Measurements from ENCODE around the gene SORCS2. TPM values are rescaled to one million over a fixed set of nuclear protein-coding genes. Genes with fewer than 3 reads are reported as not detected.

Gene SORCS2
- total RNA-seq, 1 donor from 2014 or later, result 2.8 TPM

DNA sequence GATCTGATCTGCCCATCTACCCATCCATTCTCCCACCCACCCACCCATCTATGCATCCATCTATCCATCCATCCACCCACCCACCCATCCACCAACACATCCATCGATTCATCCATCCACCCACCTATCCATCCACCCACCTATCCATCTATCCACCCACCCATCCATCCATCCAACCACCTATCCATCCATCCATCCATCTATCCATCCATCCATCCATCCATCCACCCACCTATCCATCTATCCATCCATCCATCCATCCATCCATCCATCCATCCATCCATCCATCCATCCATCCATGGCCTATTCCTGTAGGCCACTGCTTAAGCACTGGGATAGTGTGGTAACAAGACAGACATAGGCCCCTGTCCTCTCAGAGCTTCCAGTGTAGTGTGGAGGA lies 69.8 kb downstream of the SORCS2 start:
- no peak for DNase-seq (ENCODE audit: low read depth)

DNA sequence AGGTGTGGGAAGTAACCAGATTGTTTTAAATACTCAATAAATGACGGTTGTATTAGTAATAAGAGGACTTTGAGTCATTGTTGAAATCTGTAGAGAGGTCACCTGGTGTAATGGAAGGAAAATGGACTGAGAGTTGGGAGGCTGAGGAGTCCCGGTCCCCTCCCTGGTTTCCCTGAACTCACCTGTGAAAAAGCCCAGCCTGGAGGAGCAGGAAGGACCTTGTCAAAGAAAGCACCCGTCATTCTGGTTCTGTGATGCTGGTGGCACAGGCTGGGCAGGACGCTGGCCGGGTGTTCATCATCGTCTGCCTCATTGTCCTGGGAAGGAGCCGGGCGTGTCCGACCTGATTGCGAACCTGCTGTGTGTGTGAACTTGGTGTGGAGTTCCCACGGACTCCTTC lies 70.8 kb downstream of the SORCS2 start:
- DNase-seq (ENCODE audit: low read depth), result no peak

DNA sequence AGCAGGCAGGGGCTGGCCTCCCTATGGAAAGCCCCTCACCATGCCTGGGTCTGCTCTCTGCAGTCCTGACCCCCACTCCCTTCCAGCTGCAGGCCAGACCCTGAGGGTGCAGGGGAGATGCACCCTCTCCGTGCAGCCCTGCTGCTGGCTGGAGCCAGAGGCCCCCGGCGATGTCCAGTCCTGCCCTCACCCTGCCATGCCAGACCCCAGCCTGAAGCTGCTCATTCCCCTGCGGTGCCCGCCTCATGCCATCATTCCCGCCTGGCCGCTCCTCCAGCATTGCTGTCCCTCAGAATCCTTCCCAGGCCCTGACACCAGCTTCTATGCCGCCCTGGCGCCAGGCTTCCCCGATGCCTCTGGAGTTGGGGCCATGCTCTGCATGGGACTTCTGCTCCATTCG lies 72.4 kb downstream of the SORCS2 start:
- DNase-seq (ENCODE audit: low read depth), result no peak

DNA sequence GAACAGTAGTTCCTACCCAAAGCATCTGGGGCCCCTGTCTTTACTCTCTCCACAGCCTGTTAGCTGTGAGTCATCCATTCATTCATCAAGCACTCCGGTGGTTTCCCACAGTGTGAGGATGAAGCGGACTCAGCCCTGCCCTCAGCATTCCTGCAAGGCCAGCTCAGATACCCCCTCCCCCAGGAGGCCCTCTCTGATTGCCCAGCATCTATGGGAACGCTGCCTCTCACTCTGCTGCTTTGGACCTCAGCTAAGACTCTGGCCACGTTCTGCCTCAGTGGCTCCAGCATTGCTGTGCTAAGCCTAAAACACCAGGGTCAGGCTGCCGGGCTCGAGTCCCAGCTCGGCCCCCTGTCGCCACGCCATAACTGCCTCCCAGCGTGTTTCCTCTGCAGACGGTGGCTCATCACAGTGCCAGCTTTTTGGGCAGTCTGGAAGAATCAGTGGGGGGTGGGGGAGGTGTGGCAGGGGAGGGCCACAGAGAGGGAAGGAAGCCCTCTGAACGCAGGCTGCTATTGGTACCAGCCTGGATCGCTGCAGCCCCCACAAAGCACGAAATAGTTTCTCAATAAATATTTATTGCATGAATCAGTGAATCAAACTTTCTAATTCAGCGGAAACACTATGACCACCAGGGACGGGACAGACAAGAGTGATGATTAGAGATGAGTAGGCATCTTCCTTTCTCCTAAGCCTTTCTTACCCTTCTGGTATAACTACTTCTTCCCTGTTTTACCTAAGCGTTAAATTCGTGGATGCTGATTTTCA lies 74.4 kb downstream of the SORCS2 start:
- DNase-seq (ENCODE audit: low read depth), result peak; percentile 87

DNA sequence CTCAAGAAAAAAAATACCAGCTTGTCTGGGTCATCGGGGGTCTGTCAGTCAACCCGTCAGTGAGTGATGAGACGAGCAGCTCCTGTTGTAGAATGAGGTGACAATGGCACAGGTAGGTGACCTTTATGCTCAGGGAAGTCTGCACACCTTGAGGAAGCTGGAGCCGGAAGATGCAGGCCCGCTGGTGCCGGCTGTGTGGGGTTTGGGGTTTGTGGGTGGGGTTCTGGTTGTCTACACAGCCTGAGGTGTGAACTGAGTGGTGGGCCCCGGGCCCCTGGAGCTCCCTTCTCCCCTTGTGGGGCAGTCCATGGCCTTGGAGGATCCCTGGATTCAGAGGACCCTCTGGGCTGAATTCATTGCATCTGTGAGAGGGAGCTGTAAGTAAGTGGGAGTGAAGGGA lies 75.5 kb downstream of the SORCS2 start:
- DNase-seq (ENCODE audit: low read depth), result no peak

DNA sequence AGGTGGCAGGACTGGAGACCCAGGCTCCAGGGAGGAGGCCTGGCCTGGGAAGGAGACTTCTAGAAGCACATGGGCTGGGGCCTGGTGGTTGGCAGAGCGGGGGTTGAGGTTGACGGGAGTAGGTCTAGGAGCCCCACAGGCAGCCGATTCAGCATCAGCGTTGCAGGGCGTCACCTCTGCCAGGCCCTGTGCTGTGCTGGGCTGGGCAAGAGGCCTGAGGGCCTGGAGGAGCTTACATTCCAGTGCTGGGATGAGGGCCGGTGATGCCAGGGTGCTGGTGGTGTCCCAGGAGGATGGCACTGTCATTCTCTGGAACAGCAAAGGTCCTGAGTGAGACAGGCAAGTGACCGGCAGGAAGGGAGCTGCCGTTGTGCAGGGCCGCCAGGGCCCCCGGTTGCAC lies 76.6 kb downstream of the SORCS2 start:
- DNase-seq (ENCODE audit: low read depth), result no peak

DNA sequence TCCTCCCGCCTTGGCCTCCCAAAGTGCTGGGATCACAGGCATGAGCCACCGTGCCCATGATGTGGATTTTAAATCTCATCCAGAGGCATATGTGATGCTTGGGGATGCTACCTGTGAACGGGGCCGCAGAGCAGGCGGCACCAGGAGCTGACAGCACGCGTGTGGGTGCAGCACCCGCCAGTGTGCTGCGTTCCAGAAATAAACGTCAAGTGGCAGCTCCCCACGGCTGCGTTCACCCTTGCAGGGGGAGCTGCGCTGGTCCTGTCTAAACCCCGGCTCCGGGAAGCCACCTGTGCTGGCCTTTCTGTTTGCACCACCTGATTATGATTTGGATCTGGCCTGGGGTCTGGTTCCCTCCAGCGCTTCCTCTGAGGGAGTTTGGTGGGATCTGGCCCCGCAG lies 77.8 kb downstream of the SORCS2 start:
- no peak for DNase-seq (ENCODE audit: low read depth)

DNA sequence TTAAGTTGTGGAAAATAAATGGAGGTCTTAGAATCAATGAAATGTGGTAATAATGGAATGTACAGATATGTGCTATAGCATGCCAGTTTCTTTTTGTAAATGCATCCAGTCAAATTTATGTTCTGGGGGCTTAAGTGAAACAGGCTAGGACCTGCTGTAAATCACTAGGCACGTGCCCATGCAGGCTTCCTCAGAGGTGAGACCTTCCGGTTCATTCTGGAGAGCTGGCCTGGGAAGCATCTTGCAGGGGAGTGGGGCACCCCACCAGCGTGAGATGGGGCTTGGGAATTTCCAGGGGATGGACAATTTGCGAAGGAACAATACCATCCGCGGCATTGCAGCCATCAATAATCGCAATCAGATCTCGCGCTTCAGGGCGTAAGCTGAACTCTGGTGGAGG lies 80.1 kb downstream of the SORCS2 start:
- no peak for DNase-seq (ENCODE audit: low read depth)

DNA sequence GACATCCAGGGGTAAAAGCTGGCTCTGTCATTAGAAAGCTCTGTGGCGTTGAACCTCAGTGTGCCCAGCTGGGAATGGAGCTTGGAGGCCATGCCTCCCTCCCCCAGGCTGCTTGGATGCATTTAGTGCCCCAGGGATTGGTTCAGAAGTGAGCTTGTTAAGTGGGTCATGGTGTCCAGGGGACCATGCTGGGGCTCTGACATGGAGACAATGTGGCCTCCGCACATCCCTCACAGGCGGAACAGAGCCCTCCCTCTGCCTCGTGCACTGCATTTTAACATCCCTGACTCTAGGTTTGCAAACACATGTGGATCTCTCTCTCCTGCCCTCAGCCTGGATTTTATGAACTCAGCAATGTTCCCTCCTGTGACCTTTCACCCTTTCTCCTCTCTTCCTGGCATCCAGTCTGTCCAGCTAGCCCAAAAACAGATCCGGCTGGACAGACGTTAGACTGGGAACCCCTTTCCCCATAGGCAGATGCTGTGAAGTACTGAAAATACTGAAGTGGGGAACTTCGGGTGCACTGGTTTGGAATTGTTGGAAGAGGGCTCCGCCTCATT lies 81.5 kb downstream of the SORCS2 start:
- no peak for DNase-seq (ENCODE audit: low read depth)

DNA sequence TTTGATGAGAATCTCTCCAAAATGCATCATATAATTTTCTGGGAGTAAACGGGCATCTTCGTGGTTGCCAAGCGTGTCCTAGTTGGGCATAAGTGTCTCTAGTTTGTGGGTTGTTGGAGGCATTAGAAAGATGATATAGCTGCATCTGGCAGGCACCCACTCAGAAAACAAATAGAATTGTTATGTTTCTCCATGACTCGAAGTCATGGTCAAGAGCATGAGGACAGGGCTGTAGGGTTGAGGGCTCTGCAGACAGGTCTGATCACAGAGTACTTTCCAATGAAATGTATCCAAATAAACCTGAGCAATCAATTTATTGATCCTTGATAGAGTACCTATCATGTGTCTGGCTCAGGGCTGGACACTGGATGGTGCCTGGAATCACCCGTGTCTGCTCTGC lies 82.7 kb downstream of the SORCS2 start:
- no peak for DNase-seq (ENCODE audit: low read depth)

DNA sequence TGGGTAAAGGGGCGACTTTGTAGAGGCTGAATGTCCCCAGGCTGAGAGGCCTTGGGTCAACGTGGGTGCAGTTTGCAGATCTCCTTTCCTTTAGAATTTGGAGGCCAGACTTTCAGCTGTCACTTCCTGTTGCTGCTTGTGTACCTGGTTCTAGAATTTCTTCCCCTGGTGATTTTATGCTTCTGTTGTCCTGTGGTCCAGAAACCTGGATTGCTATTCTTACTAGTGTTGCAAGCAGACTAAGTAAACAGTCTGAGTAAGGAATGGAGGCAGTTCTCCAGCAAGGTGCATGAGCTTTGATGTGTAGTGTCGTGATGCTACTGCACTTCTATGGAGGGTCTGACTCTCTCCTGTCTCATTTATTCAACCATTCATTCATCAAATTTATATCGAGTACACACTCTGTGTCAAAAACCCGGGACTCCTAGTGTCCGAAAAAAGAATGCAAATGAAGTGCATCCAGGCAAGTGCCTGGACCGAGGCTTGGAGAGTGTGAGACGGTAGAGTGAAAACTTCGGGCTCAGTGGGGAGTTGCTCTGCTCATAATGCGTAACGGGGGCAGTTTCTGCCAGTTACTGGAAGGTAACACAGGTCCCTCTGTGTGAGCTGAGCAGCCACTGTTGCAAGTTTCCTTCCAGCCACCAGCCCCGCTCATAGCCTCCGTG lies 83.3 kb downstream of the SORCS2 start:
- DNase-seq (ENCODE audit: low read depth), result no peak

DNA sequence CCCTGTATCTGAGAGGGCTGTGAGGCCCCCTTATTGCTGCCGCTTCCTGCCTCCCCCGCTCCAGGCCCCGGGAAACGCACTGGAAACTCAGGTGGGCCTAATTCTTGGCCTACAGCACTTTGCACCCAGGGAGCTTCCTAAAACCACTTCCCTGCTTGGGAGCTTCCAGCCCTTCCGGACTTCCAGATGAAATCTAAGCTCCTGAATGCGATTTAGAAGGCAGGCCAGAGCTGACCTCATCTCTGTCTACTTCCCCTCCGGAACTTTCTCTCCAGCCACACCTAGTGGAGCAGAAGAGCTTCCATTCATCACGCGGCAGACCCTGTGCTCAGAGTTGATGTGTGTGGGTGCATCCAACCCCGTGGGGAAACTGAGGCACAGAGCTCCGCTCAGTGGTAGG lies 84.2 kb downstream of the SORCS2 start:
- no peak for DNase-seq (ENCODE audit: low read depth)

DNA sequence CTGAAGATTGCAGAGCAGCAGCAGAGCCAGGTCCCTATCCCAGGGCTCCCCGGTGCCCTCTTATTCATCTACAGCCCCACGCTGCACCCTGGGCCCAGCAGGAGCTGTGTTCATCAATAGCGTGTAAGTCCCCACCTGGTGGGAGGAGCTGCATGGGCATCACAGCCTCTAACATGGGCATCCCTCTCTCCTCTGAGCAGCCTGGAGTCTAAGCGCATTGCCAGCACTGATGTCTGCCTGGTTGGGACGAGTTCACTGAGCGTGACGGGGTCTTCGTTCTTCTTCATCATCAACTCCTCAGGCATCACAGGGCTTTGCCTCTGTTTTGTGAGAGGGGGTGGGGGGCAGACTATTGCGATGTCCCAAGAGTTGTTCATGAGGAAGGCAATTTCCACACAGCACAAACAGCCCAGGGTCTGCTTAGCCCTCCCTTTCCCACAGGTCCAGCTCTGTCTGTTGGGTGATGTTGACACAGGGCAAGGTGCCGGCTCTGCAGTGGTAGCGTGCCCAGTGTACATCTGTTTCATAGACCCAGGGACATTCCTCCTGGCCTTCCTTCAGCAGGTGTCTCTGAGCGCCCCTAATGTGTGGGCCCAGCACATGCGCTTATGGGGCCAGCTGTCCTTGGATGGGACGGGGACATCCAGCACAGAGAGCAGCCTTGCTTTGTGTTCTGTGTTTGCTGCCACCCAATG lies 85.9 kb downstream of the SORCS2 start:
- DNase-seq (ENCODE audit: low read depth), result no peak

DNA sequence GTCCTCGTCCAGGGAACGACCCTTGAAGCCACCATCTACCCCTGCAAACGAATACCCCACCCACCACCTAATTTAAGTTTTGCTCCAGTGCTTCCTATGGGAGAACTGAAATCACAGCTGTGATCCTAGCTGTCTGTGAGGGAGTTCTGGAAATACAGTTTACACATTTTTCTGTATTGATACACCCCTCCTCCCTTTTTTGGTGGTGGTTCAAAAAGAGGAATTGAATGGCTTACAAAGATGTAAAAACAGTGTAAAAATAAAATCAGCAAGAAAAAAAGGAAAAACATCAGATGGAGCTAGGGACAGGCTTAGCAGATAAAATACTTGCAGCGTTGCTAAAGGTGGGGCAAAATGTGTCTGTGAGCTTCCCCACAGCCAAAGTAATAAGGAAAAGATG lies 86.6 kb downstream of the SORCS2 start:
- DNase-seq (ENCODE audit: low read depth), result no peak

DNA sequence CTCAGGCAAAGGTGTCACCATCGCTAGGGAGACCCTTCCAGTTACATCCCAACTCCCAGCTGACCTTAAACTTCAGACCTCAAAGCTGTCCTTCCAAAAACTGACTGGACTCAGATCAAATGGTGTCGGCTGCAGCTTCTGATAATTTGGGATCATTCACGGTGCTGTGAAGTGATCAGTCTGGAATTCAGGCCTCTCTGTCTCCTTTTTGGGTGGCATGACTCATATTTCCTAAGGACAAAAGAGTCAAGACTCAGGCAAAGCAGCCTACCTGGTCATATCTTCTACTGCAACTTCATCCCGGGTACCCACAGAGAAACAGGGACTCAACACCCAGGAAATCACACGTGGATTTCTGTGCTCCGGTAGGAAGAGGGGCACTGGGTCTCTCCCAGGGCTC lies 87.6 kb downstream of the SORCS2 start:
- DNase-seq (ENCODE audit: low read depth), result no peak

DNA sequence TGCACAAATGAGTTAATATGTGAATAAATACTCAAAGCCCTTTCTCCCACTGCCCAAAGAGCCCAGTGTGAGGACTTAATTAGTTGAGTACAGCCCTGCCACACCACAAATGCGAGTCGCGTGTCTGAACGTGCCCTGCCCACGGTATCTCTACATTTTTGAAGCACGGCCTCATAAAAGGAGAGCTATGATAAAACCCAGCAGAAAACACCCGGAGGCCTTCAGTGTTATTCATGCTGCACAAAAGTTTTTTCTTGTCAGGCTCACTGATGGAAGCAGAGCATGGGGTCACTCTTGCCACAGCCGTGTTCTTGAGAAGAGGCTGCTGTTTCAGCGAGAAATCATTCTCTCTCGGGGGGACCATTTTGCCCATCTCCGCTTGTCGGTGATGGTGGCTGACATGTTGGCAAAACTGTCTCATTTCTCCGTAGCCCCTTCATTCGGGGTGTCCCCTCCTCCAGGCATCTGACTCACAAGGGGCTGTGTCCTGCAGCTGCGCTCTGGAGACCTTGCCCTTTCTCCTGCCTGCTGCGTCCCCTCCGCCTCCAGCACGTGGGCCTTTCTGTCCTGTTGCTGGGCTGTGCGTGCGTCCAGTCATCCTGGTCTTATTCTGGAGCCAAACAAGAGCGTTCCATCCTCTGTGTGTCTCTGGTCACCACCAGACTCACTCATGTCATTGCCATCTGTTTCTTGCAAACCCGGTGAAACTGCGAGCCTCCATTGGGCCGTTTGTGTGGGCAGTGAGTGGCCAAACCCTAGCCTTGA lies 88.8 kb downstream of the SORCS2 start:
- no peak for DNase-seq (ENCODE audit: low read depth)

DNA sequence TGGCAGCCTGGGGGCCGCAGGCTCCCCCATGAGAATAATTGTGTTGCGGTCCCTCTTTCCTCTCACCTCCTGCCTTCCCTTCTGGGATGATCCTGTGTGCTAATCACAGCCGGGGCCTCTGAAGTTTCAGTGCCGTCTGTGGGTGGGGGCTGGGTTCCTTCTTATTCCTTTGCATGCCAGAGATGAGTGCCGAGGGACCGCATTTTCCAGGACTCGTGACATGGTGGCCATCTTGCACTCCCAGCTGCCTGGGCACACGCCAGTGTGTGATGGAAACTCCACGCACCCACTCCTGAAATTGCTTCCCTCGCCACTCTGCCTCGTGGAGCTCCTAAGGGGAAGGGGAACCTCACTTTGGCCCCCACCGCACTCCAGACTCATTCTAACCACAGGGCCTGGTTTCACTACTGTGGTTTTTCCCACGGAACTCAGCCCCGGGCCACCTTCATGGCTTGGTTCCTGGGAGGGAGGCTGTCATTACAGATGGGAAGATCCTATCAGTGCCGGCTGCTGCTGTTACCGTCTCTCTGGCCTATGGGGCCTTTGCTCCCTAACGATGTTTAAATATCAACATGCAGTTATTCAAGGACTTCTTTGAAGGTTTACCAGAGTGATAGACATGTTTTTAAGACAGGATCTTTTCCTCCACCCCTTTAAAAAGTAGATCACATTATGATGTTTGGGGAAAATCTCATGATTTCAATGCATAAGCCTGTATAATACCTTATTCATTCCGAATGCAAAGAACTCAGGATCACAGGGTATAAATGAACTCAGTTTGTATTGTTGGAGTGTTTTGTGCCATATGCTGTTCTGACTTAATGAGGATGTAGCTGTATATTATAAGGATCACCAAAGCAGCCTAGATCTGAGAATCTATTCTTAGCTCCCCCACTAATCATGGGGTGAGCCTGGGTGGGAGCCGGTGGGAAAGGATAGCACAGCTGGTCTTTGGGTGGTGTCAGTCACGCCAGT lies 89.6 kb downstream of the SORCS2 start:
- no peak for DNase-seq (ENCODE audit: low read depth)

DNA sequence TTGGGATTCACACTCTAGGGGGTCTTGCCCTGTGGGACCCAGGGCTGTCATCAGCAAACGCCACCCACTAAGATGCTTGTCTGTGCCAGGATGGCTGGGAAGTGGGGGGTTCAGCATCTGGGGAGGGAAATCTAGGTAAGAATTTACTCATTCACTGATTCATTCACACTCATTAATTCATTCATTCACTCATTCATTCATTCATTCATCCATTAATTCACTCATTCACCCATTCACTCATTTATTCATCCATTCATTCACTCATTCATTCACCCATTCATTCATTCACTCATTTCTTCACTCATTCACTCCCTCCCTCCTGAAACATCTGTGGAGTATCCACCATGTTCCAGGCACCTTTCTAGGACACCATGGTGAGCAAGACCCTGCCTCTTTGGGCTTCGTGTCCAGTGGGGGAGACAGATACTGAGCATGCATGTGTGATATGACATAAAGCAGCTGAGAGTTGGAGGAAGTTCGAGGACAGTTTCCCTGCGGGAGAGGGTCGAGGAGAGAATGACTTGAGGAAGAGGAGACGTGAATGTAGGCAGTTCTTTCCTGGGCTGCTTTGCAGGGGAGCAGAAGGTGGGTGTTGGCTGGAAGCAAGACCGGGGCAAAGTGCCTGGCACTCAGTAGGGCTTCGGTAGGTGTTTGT lies 90.6 kb downstream of the SORCS2 start:
- no peak for DNase-seq (ENCODE audit: low read depth)

DNA sequence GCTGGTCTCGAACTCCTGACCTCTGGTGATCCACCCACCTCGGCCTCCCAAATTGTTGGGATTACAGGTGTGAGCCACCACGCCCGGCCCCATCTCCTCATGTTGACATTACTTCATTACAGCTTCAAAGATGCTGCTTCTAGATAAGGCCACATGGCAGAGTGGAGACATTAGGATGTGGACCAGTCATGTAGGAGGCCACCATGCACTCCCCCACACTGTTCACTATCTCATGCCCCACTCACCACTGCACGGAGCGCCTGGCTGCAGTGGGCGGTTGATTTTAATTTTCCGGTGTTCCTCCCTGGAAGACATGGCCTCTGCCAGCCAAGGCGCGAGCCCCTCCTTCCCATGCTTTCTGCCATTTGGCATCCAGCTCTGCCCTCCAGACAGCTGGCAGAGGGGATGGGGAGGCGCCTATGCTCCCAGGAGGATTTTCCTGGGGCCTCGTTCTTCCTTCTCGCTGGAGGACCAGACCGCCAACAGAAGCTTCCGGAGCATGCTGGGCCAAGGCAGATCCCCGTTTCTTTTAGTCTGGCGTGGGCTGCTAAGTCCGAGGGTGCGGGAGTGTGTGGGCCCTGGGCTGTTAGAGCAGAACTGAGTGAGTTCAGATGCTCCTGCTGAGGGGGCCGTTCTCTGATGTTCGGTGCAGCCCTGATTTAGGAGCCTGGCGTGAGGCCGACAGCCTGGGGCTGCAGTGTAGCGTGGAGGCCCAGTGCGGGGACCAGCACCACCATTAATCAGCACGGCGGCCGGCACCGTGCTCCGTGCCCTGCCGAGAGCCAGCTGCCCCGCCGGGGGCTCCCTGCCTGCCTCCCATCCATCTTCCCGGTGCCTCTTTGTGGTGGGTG lies 93.1 kb downstream of the SORCS2 start:
- no peak for DNase-seq (ENCODE audit: low read depth)

Measured in myocyte (in vitro differentiated cells).